H9 (cell line): Measurements from ENCODE around the gene DEFB112. TPM values are rescaled to one million over a fixed set of nuclear protein-coding genes. Genes with fewer than 3 reads are reported as not detected.

Source experiments
- DNase-seq: peaks from one replicate; pipeline ENCODE4 v3.0.0-alpha.2; 2017
- H2AFZ ChIP-seq: one replicate; pipeline ENCODE4 v1.6.1; 2013; ENCODE audit warnings: mild to moderate bottlenecking, low read length, control low read depth, moderate library complexity
- H2AK5ac ChIP-seq: 2 replicates; pipeline ENCODE4 v1.6.1; 2013; ENCODE audit warnings: low read length, control low read depth, mixed read lengths; ENCODE audit not compliant: insufficient read length
- H2BK120ac ChIP-seq: one replicate; pipeline ENCODE4 v1.6.1; 2013; ENCODE audit warnings: low read depth, mild to moderate bottlenecking, low read length, control low read depth, inconsistent platforms; ENCODE audit not compliant: poor library complexity, severe bottlenecking
- H2BK12ac ChIP-seq: 2 replicates; pipeline ENCODE4 v1.6.1; 2013; ENCODE audit warnings: low read length, control low read depth, mixed read lengths, low read depth; ENCODE audit not compliant: insufficient read length
- H2BK15ac ChIP-seq: 2 replicates; pipeline ENCODE4 v1.6.1; 2013; ENCODE audit warnings: low read depth, low read length, control low read depth
- H2BK20ac ChIP-seq: one replicate; pipeline ENCODE4 v1.6.1; 2013; ENCODE audit warnings: low read depth, mild to moderate bottlenecking, low read length, control low read depth, inconsistent platforms; ENCODE audit not compliant: poor library complexity, severe bottlenecking
- H2BK5ac ChIP-seq: 2 replicates; pipeline ENCODE4 v1.6.1; 2013; ENCODE audit warnings: low read length, control low read depth, mixed read lengths; ENCODE audit not compliant: insufficient read length
- H3K14ac ChIP-seq: 2 replicates; pipeline ENCODE4 v1.6.1; 2013; ENCODE audit warnings: low read length, control low read depth; ENCODE audit not compliant: insufficient read depth
- H3K18ac ChIP-seq: 2 replicates; pipeline ENCODE4 v1.6.1; 2013; ENCODE audit warnings: low read depth, mild to moderate bottlenecking, mixed read lengths, low read length, control low read depth; ENCODE audit not compliant: insufficient read length
- H3K23ac ChIP-seq: 2 replicates; pipeline ENCODE4 v1.6.1; 2013; ENCODE audit warnings: low read length, control low read depth, mixed read lengths, low read depth; ENCODE audit not compliant: insufficient read length
- H3K23me2 ChIP-seq: 2 replicates; pipeline ENCODE4 v1.6.1; 2013; ENCODE audit warnings: low read depth, mild to moderate bottlenecking, mixed read lengths, low read length, control low read depth; ENCODE audit not compliant: insufficient read length, poor library complexity, severe bottlenecking
- H3K27ac ChIP-seq: 2 replicates; pipeline ENCODE4 v1.5.1; 2013; ENCODE audit warnings: low read length, control low read depth, mixed read lengths, low read depth; ENCODE audit not compliant: insufficient read length
- H3K27me3 ChIP-seq: 2 replicates; pipeline ENCODE4 v1.6.1; 2013; ENCODE audit warnings: low read length, control low read depth, inconsistent platforms; ENCODE audit not compliant: insufficient read depth
- H3K4ac ChIP-seq: 2 replicates; pipeline ENCODE4 v1.6.1; 2013; ENCODE audit warnings: low read depth, mild to moderate bottlenecking, control low read depth, inconsistent platforms, low read length, moderate library complexity
- H3K4me1 ChIP-seq: 2 replicates; pipeline ENCODE4 v1.6.1; 2013; ENCODE audit warnings: low read length, control low read depth, inconsistent platforms; ENCODE audit not compliant: insufficient read depth
- H3K4me2 ChIP-seq: 2 replicates; pipeline ENCODE4 v1.6.1; 2013; ENCODE audit warnings: low read length, control low read depth, mixed read lengths; ENCODE audit not compliant: insufficient read length, insufficient read depth
- H3K56ac ChIP-seq: 2 replicates; pipeline ENCODE4 v1.6.1; 2013; ENCODE audit warnings: low read depth, mild to moderate bottlenecking, mixed read lengths, low read length, control low read depth; ENCODE audit not compliant: insufficient read length
- H3K79me1 ChIP-seq: 2 replicates; pipeline ENCODE4 v1.6.1; 2013; ENCODE audit warnings: low read depth, mild to moderate bottlenecking, moderate library complexity, low read length, control low read depth, inconsistent platforms; ENCODE audit not compliant: insufficient read depth, poor library complexity, severe bottlenecking
- H3K79me2 ChIP-seq: 2 replicates; pipeline ENCODE4 v1.6.1; 2013; ENCODE audit warnings: low read length, control low read depth, inconsistent platforms; ENCODE audit not compliant: insufficient read depth
- H3K9ac ChIP-seq: 2 replicates; pipeline ENCODE4 v1.6.1; 2013; ENCODE audit warnings: low read length, control low read depth, mixed read lengths; ENCODE audit not compliant: insufficient read length; ENCODE audit errors: extremely low read depth
- H3K9me3 ChIP-seq: one replicate; pipeline ENCODE4 v1.6.1; 2013; ENCODE audit warnings: low read depth, low read length, inconsistent platforms; ENCODE audit not compliant: control insufficient read depth
- H3T11ph ChIP-seq: one replicate; pipeline ENCODE4 v1.6.1; 2013; ENCODE audit warnings: mild to moderate bottlenecking, low read length, control low read depth, inconsistent platforms
- H4K20me1 ChIP-seq: one replicate; pipeline ENCODE4 v1.6.1; 2013; ENCODE audit not compliant: control insufficient read depth, insufficient read length, insufficient read depth
- H4K5ac ChIP-seq: 2 replicates; pipeline ENCODE4 v1.6.1; 2013; ENCODE audit warnings: low read depth, mild to moderate bottlenecking, mixed read lengths, low read length, control low read depth; ENCODE audit not compliant: insufficient read length
- H4K8ac ChIP-seq: replicated peaks from 2 replicates; pipeline ENCODE4 v1.6.1; 2013; ENCODE audit warnings: low read length, control low read depth, mixed read lengths, low read depth; ENCODE audit not compliant: insufficient read length
- H4K91ac ChIP-seq: 2 replicates; pipeline ENCODE4 v1.6.1; 2013; ENCODE audit warnings: low read depth, mild to moderate bottlenecking, moderate library complexity, mixed read lengths, low read length, control low read depth; ENCODE audit not compliant: insufficient read length
- H3K27ac Mint-ChIP-seq, 3 experiments: 2 replicates in 2 of 3; 3 replicates in 1 of 3; pipeline ENCODE4 v1.8.0; 2020 to 2021; ENCODE audit warnings: mixed read lengths in 3 of 3, mild to moderate bottlenecking in 1 of 3, moderate library complexity in 1 of 3
- H3K27me3 Mint-ChIP-seq: 2 replicates; pipeline ENCODE4 v1.8.0; 2021; ENCODE audit warnings: low read depth, mild to moderate bottlenecking, moderate library complexity, mixed read lengths
- H3K36me3 Mint-ChIP-seq, 3 experiments: 2 replicates in 2 of 3; 3 replicates in 1 of 3; pipeline ENCODE4 v1.8.0; 2020 to 2021; ENCODE audit warnings: low read depth in 3 of 3, mixed read lengths in 3 of 3; ENCODE audit not compliant: insufficient read depth in 1 of 3
- H3K4me1 Mint-ChIP-seq, 2 experiments: 2 replicates each; pipeline ENCODE4 v1.8.0; 2020; ENCODE audit warnings: mixed read lengths in 2 of 2
- H3K4me3 Mint-ChIP-seq, 2 experiments: 2 replicates in 1 of 2; 3 replicates in 1 of 2; pipeline ENCODE4 v1.8.0; 2020 to 2021; ENCODE audit warnings: mild to moderate bottlenecking in 2 of 2, mixed read lengths in 2 of 2, moderate library complexity in 1 of 2
- H3K9me3 Mint-ChIP-seq, 2 experiments: 2 replicates in 1 of 2; 3 replicates in 1 of 2; pipeline ENCODE4 v1.8.0; 2020; ENCODE audit warnings: mild to moderate bottlenecking in 2 of 2, mixed read lengths in 2 of 2, moderate library complexity in 1 of 2
- WGBS: extraction: QIAGEN DNeasy Blood & Tissue Kit; methylation state at CpG from one replicate; pipeline ENCODE4 v1.1.7; 2013; ENCODE audit warnings: missing lambda C conversion rate, low lambda C conversion rate, mixed read lengths; ENCODE audit not compliant: insufficient read length; ENCODE audit errors: extremely low coverage; 5-methylcytosine and 5-hydroxymethylcytosine counted together
- total RNA-seq: library from RNA; stranded (reverse); gene quantifications from 2 replicates; pipeline ENCODE4 v1.2.1, GENCODE V29; 2021
- TF ChIP-seq, protein P1 (sequence below): fragments of 200-600 bp; sonication (generic); conservative IDR thresholded peaks from 3 replicates; pipeline ENCODE4 v1.8.0; 2021; ENCODE audit warnings: antibody characterized with exemption, mild to moderate bottlenecking

Gene DEFB112
- total RNA-seq, 1 experiment from 2014 or later: not detected

GRCh38 chr6:50030777-50031562 lies 18.8 kb downstream of the DEFB112 start:
- Mint-ChIP-seq H3K27me3 (peaks cover 1% of the 10 kb centered on the region; the same call in 1 of the 2 replicates), H3K36me3 (peaks cover 0 to 3% (median 0%) of the 10 kb centered on the region in 3 experiments; a peak in 1 of 7 replicates), H3K4me3 (peak overlapping the region in 1 of 2 experiments; percentile 50; a peak in 2 of 5 replicates), H3K27ac (peak overlapping the region; percentile 51 to 95 (median 88); a peak in 5 of 7 replicates), H3K4me1 (peaks cover 7 to 9% of the 10 kb centered on the region in 2 experiments), H3K9me3 (0 out of 5 replicates have a peak, but pooled peaks cover 0 to 2% of the 10 kb centered on the region in 2 experiments)
- no peak overlapping the region for H2AK5ac ChIP-seq
- H2BK15ac ChIP-seq: no peak overlapping the region
- H3K14ac ChIP-seq: peak overlapping the region; percentile 6; the same call in 1 of the 2 replicates
- H3K56ac ChIP-seq: no peak overlapping the region
- no peak overlapping the region for H4K91ac ChIP-seq
- H2AFZ ChIP-seq: no peak overlapping the region
- H3K18ac ChIP-seq: peak overlapping the region; percentile 19
- no peak overlapping the region for H3T11ph ChIP-seq
- no peak overlapping the region for H4K5ac ChIP-seq
- no peaks in the 10 kb centered on the region for H3K9me3 ChIP-seq
- H3K27ac ChIP-seq: no peak overlapping the region
- no peak overlapping the region for H2BK5ac ChIP-seq
- H4K20me1 ChIP-seq: no peaks in the 10 kb centered on the region
- H2BK20ac ChIP-seq: no peak overlapping the region
- WGBS: no CpG with 5 or more reads among the region's 18 CpGs
- no peaks in the 10 kb centered on the region; the same call in 1 of the 2 replicates for H3K79me2 ChIP-seq
- no peaks in the 10 kb centered on the region for H3K27me3 ChIP-seq
- DNase-seq: peak; percentile 87
- H2BK120ac ChIP-seq: no peak overlapping the region
- no peak overlapping the region for H2BK12ac ChIP-seq
- no peaks in the 10 kb centered on the region for H3K23me2 ChIP-seq
- H3K4ac ChIP-seq: no peak overlapping the region
- no peak overlapping the region for H3K23ac ChIP-seq
- no peak overlapping the region for H3K9ac ChIP-seq
- peak overlapping the region; percentile 10 for H3K4me2 ChIP-seq
- TF ChIP-seq, protein P1, sequence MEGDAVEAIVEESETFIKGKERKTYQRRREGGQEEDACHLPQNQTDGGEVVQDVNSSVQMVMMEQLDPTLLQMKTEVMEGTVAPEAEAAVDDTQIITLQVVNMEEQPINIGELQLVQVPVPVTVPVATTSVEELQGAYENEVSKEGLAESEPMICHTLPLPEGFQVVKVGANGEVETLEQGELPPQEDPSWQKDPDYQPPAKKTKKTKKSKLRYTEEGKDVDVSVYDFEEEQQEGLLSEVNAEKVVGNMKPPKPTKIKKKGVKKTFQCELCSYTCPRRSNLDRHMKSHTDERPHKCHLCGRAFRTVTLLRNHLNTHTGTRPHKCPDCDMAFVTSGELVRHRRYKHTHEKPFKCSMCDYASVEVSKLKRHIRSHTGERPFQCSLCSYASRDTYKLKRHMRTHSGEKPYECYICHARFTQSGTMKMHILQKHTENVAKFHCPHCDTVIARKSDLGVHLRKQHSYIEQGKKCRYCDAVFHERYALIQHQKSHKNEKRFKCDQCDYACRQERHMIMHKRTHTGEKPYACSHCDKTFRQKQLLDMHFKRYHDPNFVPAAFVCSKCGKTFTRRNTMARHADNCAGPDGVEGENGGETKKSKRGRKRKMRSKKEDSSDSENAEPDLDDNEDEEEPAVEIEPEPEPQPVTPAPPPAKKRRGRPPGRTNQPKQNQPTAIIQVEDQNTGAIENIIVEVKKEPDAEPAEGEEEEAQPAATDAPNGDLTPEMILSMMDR: peak; percentile 75
- no peaks in the 10 kb centered on the region; the same call in 1 of the 2 replicates for H3K4me1 ChIP-seq
- H3K79me1 ChIP-seq: no peaks in the 10 kb centered on the region
- H4K8ac ChIP-seq: no peak overlapping the region
